ENCODE results near the gene TMEM120A. TPM values are rescaled to one million over a fixed set of nuclear protein-coding genes. Genes with fewer than 3 reads are reported as not detected.
A peak's percentile ranks its signal among the peaks of the same experiment; 100 is the strongest.

Gene TMEM120A
- total RNA-seq, 1 donor from 2014 or later: 19.2 TPM

DNA sequence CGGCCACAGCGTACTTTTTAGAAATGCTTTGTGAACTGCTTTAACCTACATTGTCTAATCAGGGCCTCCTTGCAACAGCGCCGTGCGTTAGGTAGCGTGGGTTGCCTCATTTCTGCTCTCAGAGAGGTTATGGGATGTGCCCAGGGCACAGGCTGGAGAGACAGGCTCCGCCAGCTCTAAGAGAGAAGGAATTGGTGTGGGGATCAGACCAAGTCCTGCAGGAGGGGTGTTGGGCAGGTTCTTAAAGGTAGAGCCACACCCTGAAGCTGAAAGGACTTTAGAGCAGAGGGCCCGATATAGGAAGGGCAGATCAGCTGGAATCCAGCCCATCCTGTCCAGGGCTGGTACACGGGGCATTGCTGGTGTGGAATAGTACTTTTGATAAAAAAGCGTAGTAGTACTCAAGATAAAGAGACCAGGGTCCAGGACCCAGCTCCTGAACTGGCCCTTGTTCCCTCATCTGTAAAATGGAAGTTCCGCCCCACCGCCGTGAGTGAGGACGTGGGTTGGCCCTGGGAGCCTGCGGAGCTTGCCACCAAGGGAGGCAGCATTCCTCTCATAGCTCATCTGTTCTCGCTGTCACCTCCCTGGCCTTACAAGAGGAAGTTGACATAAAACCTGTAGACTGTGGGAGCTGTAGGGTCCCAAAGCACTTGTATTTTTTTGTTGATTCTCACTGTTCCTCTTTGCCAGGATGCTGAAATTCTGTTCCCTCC is 37.2 kb downstream of the TMEM120A start:
- DNase-seq (ENCODE audit: low read depth): no peak

DNA sequence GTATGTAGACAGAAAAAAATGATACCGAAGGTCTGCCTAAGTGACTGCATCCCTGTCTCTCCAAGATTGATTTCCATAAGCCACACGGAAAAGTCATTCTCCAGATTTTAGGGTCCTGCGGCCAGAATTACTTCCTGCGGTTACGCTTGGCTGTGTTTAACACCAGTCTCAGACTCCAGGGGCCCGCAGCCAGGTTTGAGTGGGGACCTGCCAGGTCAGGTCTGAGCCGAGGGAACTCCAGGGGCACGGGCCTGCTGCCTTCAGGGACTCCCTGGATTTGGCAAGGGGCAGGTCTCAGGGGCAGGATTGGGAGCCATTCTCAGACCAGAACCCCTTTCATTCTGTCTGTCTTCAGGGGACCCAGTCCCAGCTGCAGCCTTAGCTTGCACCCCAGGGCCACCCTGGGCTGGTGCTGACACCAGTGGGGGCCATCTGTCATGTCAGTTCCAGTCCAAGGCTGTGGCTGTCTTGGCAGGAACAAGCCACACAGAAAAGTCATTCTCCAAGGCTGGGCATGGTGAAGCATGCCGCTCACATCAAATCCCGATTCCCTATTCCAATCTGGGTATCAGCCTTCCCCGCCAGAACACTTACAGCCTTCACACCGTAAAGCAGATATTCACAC is 39.0 kb downstream of the TMEM120A start:
- DNase-seq (ENCODE audit: low read depth): no peak

DNA sequence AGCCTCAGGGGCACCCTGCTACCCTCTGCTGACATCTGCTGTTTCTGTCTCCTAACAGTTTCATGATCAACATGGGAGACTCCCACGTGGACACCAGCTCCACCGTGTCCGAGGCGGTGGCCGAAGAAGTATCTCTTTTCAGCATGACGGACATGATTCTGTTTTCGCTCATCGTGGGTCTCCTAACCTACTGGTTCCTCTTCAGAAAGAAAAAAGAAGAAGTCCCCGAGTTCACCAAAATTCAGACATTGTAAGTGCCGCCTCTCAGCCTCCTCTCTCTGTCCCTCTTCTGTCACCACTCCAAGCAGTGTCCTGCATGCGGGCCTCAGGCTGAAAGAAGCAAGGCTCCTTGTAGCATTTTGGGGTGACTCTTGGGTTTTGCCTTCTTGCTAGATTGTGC is 40.5 kb downstream of the TMEM120A start:
- no peak for DNase-seq (ENCODE audit: low read depth)

DNA sequence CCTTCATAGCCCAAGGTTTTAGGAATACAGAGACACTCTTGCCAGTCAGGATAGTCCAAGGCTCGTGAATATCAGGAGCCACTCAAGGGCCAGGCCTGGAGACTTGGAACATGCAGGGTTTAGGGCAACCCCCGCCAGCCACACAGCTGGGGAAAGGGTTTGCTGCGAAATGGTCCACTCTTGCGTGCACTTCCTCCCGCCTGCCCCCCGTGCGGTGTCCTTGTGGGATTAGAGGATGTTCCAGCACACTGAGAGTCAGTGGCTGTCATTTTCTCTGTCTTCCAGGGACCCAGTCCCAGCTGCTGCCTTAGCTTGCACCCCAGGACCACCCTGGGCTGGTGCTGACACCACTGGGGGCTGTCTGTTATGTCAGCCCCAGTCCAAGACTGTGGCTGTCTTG is 41.0 kb downstream of the TMEM120A start:
- DNase-seq (ENCODE audit: low read depth): no peak

DNA sequence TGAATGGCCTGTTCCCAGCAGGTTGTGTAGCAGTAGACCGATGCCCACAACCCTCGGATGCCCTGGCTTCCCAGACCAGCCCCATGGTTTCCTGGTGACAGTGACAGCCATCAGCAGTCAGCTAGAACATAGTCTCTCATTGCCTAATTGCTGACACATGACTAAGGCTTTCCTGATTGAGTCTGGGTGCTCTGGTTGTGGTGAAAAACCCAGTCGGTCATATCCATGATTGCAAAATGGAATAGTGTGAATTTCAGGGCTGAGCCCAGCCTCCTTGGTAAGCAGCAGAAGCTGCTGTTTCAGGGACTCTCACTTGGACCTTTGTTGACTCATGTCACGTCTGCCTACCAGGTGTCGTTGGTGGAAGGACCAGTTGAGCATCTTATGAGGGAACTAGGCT is 42.9 kb downstream of the TMEM120A start:
- DNase-seq (ENCODE audit: low read depth): peak; percentile 93

DNA sequence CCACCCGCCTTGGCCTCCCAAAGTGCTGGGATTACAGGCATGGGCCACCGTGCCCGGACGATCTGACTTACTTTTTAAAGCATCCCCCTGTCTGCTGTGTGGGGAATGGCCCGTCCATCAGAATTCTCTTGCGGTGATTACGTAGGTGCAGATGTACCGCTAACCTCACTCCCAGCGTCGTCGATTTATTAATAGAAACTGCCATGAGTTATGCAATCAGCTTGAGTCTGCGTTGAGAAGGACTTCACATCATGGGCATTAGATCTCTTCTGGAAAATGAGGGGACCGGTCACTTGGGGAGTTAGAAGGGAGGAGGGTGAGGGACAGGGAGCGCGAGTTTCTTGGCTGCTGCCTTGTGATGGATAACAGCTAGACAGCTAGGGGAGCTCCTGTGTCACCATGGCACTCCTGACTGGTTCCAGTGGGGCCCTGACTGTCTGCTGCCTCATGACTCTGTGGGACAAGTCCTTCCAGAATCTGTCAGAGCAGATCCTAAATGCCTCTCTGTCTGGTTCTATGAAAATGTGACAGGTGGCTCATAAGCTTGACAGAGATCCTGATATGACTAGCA is 44.2 kb downstream of the TMEM120A start:
- no peak for DNase-seq (ENCODE audit: low read depth)

DNA sequence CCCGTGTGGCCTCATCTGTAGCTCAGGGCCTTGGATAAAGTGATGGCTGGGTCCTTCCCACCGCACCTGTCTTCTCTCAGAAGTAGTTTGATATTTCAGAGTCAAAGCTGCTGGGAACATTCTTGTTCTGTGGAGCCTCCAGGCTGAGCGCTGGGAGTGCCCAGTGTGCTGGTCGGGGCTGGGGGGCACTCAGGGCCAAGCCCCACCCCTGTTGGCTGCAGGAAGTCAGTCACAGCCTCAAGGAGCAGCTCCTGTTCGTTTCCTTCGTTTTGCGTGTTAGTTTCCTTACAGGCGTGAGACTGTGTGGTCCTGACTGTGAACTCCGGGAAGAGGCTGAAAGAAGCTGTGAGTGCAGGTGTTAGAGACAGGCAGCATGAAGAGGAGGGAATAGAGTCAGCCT is 46.2 kb downstream of the TMEM120A start:
- DNase-seq (ENCODE audit: low read depth): no peak

DNA sequence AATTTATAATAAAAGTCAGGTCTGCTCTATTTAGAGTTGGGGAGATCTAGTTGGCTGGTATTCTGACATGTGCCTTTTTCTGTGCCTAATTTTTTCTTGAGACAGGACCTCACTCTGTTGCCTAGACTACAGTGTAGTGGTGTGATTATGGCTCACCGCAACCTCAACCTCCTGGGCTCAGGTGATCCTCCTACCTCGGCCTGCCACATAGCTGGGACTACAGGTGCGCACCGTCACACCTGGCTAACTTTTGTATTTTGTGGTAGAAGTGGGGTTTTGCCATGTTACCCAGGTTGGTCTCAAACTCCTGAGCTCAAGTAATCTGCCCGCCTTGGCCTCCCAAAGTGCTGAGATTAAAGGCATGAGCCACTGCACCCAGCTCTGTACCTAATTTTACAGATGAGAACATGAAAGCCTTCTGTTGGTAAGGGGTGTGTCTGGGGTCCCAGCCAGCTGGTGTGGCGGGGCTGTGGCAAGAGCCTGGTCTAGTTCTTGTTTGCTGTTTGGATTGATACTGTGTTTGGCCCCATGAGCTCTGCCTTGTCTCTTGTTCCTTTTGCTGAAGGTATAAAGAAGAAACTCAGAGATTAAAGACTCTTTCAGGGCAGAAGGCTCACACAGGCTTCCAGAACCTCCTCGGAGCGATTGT is 48.1 kb downstream of the TMEM120A start:
- DNase-seq (ENCODE audit: low read depth): no peak

DNA sequence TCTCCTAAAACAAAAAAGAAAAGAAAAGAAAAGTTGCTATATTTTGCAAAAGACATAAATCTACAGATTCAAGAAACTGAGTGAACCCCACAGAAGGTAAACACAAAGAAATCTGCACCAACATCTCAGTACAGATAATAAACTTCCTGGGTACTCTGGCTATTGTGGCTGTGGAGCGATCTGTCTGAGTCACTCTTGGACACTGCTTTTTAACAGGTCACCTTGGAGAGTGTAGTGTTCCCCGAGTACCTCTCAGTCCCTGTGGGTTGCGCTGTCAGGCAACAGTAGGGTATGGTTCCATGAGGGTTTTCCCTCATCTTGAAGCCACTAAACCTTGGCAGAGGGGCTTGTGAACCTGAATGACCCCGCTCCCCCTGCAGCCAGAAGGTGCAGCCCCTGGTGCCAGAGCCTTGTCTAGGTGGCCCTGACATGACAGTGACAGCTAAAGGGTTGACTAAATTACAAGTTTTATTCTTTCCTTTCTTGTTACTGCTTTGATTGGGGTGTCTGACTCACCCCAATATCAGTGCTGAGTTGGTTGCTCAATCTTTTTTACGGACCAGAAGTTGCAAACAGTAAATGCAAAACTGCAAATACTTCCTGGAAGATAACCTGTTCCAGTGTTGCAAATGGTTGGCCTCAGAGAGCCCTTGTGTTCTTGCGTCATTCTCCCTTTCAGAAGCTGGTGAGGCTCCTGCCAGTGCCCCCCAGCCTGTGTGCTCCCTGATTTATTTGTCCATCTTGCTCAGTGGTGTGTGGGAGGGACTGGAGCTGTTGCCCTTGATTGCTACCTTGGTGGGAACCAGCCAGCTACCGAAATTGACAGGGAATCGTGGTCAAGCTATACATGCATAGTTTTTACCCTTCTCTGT is 48.9 kb downstream of the TMEM120A start:
- peak; percentile 93 for DNase-seq (ENCODE audit: low read depth)

DNA sequence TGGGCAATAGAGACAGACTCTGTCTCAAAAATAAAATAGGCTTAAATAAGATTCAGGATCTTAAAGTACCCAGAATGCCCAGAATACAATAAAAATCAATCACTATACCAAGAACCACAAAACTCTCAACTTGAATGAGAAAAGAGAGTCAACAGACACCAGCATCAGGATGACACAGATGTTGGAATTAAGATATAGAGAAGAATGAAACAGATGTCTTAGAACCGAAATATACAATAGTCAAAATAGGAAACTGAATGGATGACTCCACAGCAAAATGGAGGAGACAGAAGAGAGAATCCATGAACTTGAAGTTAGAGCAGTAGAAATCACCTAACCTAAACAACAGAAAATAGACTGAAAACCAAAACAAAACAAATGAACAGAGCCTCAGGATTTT is 49.9 kb downstream of the TMEM120A start:
- DNase-seq (ENCODE audit: low read depth): no peak

DNA sequence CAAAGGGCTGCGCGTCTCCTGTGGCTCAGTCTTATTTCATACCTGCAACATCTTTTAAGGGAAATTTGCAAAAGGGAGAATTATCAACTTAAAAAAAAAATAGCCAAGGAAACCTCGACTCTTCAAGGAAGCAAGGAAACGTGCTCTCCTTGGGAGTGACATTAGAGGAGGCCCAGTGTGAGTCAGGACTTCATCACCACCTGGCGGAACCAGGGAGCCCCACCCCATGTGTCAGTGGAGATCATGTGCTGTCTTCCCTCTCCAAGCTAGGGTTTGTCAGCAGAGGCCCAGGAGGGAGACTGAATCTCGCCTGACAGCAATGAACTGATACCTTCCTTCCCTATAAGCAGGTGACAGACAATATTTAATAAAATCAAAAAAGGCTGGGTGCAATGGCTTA is 50.5 kb downstream of the TMEM120A start:
- DNase-seq (ENCODE audit: low read depth): peak; percentile 80

DNA sequence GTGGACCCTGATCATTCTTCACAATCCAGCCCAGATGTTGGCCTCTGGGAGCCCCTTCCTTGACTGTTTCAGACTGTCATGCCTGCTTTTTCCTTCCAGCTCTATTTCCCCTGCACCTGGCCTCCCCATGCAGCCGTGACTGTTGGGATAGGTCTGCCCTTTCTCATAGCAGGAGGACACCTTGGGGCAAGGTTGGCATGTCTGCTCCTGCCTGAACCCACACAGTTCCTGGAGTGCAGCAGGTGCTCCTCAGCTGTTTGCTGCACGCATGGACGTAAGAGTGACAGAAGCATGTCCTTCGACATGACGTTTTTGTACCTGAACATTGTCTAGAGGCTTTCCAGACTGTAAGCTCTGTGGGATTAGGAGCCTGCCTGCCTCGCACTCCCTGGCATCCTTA is 55.5 kb downstream of the TMEM120A start:
- DNase-seq (ENCODE audit: low read depth): no peak

DNA sequence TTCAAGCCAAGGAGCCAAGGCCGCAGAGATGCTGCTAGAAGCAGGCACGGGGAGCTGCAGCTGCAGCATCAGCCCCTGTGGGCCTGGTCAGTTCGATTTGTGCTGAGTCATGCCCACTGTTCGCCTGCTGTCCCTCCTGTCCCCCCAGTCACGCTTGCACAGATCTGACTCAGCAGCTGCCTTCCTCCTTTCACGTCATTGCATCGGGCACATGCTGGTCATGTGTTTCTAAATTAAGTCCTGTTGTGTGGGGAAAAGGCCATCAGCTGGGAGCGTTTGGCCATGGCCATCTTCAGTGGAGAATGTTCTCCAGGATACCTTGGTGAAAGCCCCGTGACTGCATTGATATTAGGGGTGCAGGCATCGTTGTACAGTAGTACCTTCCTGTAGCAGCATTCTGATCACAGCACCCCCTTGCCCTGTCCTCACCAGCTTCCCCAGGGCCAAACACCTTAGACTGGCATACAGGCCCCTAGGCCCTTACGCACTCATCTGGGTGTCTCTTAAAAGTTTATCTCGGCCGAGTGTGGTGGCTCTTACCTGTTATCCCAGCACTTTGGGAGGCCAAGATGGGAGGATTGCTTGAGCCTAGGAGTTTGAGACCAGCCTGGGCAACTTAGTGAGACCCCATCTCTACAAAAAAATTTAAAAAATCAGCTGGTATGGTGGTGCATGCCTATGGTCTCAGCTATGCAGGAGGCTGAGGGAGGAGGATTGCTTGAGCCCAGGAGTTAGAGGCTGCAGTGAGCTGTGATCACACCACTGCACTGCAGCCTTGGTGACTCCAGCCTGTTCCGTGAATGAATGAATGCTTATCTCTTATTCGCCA is 56.2 kb downstream of the TMEM120A start:
- peak; percentile 90 for DNase-seq (ENCODE audit: low read depth)

Other genes starting within 250 kb of the TMEM120A start
- gene CCL26, start 222.4 kb downstream of the TMEM120A start, total RNA-seq: not detected in 2 replicates
- not detected in 2 replicates for gene CCL24, start 180.8 kb downstream of the TMEM120A start, total RNA-seq
- gene RHBDD2, start 115.6 kb downstream of the TMEM120A start, total RNA-seq: 16.0 and 31.3 TPM in 2 replicates
- gene POR, start 79.4 kb downstream of the TMEM120A start, total RNA-seq: 54.0 and 82.1 TPM in 2 replicates
- gene STYXL1, start 53.4 kb upstream of the TMEM120A start, total RNA-seq: 51.4 and 102 TPM in 2 replicates
- 29.5 and 80.6 TPM in 2 replicates for gene MDH2, start 53.5 kb upstream of the TMEM120A start, total RNA-seq
- 0.30 TPM in 1 of 2 replicates, not detected in the other for gene SRRM3, start 207.3 kb upstream of the TMEM120A start, total RNA-seq